AG04449 (cell line): ENCODE data around the gene GUCY2C.

Experiments used
- CTCF ChIA-PET: fragments of 350-600 bp; formaldehyde crosslinking; extraction: SDS; loops from one replicate; lab custom pipeline; 2021; ENCODE audit warnings: antibody characterized with exemption; lab: Yijun Ruan, JAX
- POLR2A ChIA-PET: fragments of 400-600, 350-600 bp; formaldehyde crosslinking; extraction: SDS; loops from one replicate; lab custom pipeline; 2020; ENCODE audit warnings: antibody characterized with exemption, inconsistent platforms; lab: Yijun Ruan, JAX
- DNase-seq: peaks from one replicate; pipeline ENCODE4 v3.0.0-alpha.2; 2010; ENCODE audit warnings: low read depth, low spot score
- H3K4me3 ChIP-seq: 2 replicates; pipeline ENCODE4 v1.5.1; 2011; ENCODE audit warnings: low read depth, mild to moderate bottlenecking, control low read depth, low read length
- TF ChIP-seq, protein P1 (sequence below): IDR thresholded peaks from one replicate; pipeline ENCODE4 v1.5.1; 2011; ENCODE audit warnings: mild to moderate bottlenecking, moderate library complexity, low read length, control low read depth, inconsistent platforms; ENCODE audit not compliant: insufficient read depth; ENCODE audit errors: missing control alignments

GUCY2C gene

DNA sequence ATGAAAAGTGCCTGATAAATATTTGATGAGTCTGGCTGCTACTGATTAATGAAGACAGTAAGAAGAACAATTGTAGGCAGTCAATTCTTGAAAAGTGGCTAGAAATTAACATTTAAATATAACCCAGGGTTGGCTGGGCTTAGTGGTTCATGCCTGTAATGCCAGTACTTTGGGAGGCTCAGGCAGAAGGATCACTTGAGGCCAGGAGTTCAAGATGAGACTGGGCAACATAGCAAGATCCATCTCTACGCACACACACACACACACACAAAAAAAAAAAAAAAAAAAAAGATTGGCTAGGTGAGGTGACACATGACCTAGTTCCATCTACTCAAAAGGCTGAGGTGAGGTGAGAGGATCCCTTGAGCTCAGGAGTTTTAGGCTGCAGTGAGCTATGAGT, 120.8 kb downstream of the GUCY2C start:
- CTCF ChIA-PET, result no interaction called here
- H3K4me3 ChIP-seq, result no peak overlapping the region
- POLR2A ChIA-PET, result no interaction called here
- no peak for DNase-seq
- TF ChIP-seq, protein P1, sequence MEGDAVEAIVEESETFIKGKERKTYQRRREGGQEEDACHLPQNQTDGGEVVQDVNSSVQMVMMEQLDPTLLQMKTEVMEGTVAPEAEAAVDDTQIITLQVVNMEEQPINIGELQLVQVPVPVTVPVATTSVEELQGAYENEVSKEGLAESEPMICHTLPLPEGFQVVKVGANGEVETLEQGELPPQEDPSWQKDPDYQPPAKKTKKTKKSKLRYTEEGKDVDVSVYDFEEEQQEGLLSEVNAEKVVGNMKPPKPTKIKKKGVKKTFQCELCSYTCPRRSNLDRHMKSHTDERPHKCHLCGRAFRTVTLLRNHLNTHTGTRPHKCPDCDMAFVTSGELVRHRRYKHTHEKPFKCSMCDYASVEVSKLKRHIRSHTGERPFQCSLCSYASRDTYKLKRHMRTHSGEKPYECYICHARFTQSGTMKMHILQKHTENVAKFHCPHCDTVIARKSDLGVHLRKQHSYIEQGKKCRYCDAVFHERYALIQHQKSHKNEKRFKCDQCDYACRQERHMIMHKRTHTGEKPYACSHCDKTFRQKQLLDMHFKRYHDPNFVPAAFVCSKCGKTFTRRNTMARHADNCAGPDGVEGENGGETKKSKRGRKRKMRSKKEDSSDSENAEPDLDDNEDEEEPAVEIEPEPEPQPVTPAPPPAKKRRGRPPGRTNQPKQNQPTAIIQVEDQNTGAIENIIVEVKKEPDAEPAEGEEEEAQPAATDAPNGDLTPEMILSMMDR, result no peak

DNA sequence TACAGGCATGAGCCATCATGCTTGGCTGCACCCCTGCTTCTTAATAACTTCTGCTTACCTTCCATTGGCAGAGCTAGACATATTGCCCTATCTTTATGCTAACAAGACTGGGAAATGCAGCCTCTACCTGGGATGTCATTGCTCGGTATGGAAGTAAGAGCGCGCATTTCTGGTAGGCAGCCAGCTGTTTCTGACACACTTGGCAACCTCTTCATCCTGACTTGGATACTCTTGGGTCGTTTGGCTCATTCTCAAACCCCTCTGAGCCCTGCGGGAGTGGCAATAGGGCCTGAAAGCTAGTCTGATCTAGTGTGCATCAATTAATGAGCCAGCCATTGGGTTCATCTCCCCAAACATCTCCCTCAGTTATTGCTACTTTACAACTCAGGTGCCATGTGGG, 123.3 kb downstream of the GUCY2C start:
- ChIA-PET CTCF (no interaction called here), POLR2A (no interaction called here)
- TF ChIP-seq, protein P1, result no peak
- DNase-seq, result no peak
- H3K4me3 ChIP-seq, result no peak overlapping the region

GRCh38 chr12:14572401-14572800, 124.0 kb downstream of the GUCY2C start:
- TF ChIP-seq, protein P1, result no peak
- no peak overlapping the region for H3K4me3 ChIP-seq
- CTCF ChIA-PET, result no interaction called here
- POLR2A ChIA-PET, result no interaction called here
- no peak for DNase-seq

GRCh38 chr12:14571779-14572178, 124.6 kb downstream of the GUCY2C start:
- no peak overlapping the region for H3K4me3 ChIP-seq
- TF ChIP-seq, protein P1, result no peak
- CTCF ChIA-PET, result no interaction called here
- DNase-seq, result no peak
- POLR2A ChIA-PET, result no interaction called here

DNA sequence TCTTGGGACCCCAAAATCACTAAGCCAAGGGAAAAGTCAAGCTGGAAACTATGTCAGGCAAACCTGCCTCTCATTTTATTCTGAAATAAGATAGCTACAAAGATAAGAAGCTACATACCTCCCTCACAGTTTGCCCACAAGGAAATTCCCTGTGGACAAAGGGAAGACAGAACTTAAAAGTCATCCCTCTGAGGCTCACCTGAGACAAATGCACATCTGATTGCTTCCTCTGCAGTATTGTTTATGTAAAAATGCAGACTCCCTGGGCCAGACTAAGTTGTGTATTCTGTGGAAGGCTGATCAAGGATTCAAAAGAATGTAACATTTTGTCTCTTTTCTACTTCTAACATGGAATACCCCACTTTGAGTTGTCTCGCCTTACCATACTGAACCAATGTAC, 126.2 kb downstream of the GUCY2C start:
- TF ChIP-seq, protein P1, result no peak
- ChIA-PET CTCF (no interaction called here), POLR2A (no interaction called here)
- no peak for DNase-seq
- no peak overlapping the region for H3K4me3 ChIP-seq

DNA sequence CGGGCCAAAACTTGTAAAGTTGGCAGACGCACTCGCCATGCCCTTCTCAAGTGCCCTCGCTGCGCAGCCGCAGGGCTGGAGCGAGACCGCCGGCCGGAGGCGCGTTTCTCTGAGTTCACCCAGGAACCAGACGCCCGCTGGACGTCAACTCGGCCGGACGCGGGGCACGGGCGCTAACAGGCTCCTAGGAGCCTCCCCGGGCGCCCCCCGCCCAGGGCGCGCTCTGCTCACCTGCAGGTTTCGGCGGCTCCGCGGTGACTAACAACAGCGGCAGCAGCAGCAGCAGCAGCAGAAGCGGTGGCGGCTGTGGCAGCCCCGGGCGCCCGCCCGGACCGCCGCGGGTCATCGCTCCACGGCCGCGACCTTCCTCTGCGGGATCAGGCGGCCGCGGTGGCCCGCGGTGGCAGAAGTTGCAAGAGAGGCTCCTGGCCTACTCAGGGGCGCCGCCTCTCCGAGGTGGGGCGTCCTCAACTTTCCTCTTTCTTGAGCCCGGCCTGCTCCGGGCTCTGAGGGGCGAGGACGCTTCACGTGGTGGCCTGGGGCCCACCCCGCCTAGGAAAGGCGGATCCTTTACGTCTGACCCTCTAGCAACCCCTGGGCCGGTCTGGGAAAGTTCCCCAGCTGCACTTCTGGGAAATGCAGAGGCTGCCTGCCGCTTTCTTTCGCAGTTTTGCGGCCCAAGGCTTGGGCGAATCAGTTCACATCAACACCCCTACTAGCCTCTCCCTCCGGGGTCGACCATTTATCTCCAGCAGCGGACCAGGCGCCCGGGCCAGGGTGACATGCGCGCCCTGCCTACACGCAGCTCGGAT, 128.8 kb downstream of the GUCY2C start, which contains the start of gene PLBD1:
Gene PLBD1 (minus strand): TSS at position 533 of the 812 bp plus-strand sequence. CDS start 187 bp downstream, at position 346.
- no peak for DNase-seq
- ChIA-PET POLR2A (no interaction called here), CTCF (no interaction called here)
- H3K4me3 ChIP-seq, result peak within 1 kb of the TSS; percentile 44
- TF ChIP-seq, protein P1, result no peak
